Uterus (tissue), 2 donors: ENCODE data around the gene HPCAL4.

ENCODE experiments used
- POLR2A ChIP-seq, 2 donors: fragments of 450-650 bp; IDR thresholded peaks; one replicate each; pipeline ENCODE4 v1.6.1; 2016; ENCODE audit warnings: antibody characterized with exemption in 2 of 2, mild to moderate bottlenecking in 1 of 2, moderate library complexity in 1 of 2
- TF ChIP-seq, protein P1 (sequence below), 4 experiments: fragments of 200-600 bp in 2 of 4; fragments of 450-650 bp in 2 of 4; sonication (generic) in 2 of 4; IDR thresholded peaks; one replicate each; pipeline ENCODE4 v1.5.1; 2016 to 2019; ENCODE audit warnings: antibody characterized with exemption in 4 of 4, mild to moderate bottlenecking in 2 of 4, moderate library complexity in 1 of 4

DNA sequence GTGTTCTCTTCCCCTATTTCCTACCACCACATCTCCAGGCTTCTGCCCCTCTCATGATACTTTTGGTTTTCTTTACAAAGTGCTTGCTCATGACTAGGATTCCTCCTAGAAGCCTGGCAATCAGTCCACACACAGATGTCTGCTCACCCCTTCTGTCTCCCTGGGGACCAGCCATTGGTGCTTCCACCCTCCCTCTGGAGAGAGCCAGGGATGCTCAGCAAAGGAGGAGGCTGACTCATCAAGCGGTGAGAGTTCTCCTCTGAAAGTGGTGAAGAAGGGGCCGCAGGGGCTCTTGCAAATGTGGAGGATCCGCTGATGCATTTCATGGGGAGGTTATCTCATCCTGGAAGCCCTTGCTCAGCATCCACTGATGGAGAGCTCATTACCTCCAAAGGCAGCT is 33.8 kb downstream of the HPCAL4 start:
- TF ChIP-seq, protein P1, sequence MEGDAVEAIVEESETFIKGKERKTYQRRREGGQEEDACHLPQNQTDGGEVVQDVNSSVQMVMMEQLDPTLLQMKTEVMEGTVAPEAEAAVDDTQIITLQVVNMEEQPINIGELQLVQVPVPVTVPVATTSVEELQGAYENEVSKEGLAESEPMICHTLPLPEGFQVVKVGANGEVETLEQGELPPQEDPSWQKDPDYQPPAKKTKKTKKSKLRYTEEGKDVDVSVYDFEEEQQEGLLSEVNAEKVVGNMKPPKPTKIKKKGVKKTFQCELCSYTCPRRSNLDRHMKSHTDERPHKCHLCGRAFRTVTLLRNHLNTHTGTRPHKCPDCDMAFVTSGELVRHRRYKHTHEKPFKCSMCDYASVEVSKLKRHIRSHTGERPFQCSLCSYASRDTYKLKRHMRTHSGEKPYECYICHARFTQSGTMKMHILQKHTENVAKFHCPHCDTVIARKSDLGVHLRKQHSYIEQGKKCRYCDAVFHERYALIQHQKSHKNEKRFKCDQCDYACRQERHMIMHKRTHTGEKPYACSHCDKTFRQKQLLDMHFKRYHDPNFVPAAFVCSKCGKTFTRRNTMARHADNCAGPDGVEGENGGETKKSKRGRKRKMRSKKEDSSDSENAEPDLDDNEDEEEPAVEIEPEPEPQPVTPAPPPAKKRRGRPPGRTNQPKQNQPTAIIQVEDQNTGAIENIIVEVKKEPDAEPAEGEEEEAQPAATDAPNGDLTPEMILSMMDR (IDR thresholded peaks at IDR 0.05) = no peak
- no peak for TF ChIP-seq POLR2A (IDR thresholded peaks at IDR 0.05)
